H9 (cell line): ENCODE measurements around the gene OR51V1. TPM values are rescaled to one million over a fixed set of nuclear protein-coding genes. Genes with fewer than 3 reads are reported as not detected.

ENCODE experiments used
- DNase-seq: peaks from one replicate; pipeline ENCODE4 v3.0.0-alpha.2; 2017
- H2AFZ ChIP-seq: one replicate; pipeline ENCODE4 v1.6.1; 2013; ENCODE audit warnings: mild to moderate bottlenecking, low read length, control low read depth, moderate library complexity
- H2AK5ac ChIP-seq: 2 replicates; pipeline ENCODE4 v1.6.1; 2013; ENCODE audit warnings: low read length, control low read depth, mixed read lengths; ENCODE audit not compliant: insufficient read length
- H2BK120ac ChIP-seq: one replicate; pipeline ENCODE4 v1.6.1; 2013; ENCODE audit warnings: low read depth, mild to moderate bottlenecking, low read length, control low read depth, inconsistent platforms; ENCODE audit not compliant: poor library complexity, severe bottlenecking
- H2BK12ac ChIP-seq: 2 replicates; pipeline ENCODE4 v1.6.1; 2013; ENCODE audit warnings: low read length, control low read depth, mixed read lengths, low read depth; ENCODE audit not compliant: insufficient read length
- H2BK15ac ChIP-seq: 2 replicates; pipeline ENCODE4 v1.6.1; 2013; ENCODE audit warnings: low read depth, low read length, control low read depth
- H2BK20ac ChIP-seq: one replicate; pipeline ENCODE4 v1.6.1; 2013; ENCODE audit warnings: low read depth, mild to moderate bottlenecking, low read length, control low read depth, inconsistent platforms; ENCODE audit not compliant: poor library complexity, severe bottlenecking
- H2BK5ac ChIP-seq: 2 replicates; pipeline ENCODE4 v1.6.1; 2013; ENCODE audit warnings: low read length, control low read depth, mixed read lengths; ENCODE audit not compliant: insufficient read length
- H3K14ac ChIP-seq: 2 replicates; pipeline ENCODE4 v1.6.1; 2013; ENCODE audit warnings: low read length, control low read depth; ENCODE audit not compliant: insufficient read depth
- H3K18ac ChIP-seq: 2 replicates; pipeline ENCODE4 v1.6.1; 2013; ENCODE audit warnings: low read depth, mild to moderate bottlenecking, mixed read lengths, low read length, control low read depth; ENCODE audit not compliant: insufficient read length
- H3K23ac ChIP-seq: 2 replicates; pipeline ENCODE4 v1.6.1; 2013; ENCODE audit warnings: low read length, control low read depth, mixed read lengths, low read depth; ENCODE audit not compliant: insufficient read length
- H3K23me2 ChIP-seq: 2 replicates; pipeline ENCODE4 v1.6.1; 2013; ENCODE audit warnings: low read depth, mild to moderate bottlenecking, mixed read lengths, low read length, control low read depth; ENCODE audit not compliant: insufficient read length, poor library complexity, severe bottlenecking
- H3K27ac ChIP-seq: 2 replicates; pipeline ENCODE4 v1.5.1; 2013; ENCODE audit warnings: low read length, control low read depth, mixed read lengths, low read depth; ENCODE audit not compliant: insufficient read length
- H3K27me3 ChIP-seq: 2 replicates; pipeline ENCODE4 v1.6.1; 2013; ENCODE audit warnings: low read length, control low read depth, inconsistent platforms; ENCODE audit not compliant: insufficient read depth
- H3K4ac ChIP-seq: 2 replicates; pipeline ENCODE4 v1.6.1; 2013; ENCODE audit warnings: low read depth, mild to moderate bottlenecking, control low read depth, inconsistent platforms, low read length, moderate library complexity
- H3K4me1 ChIP-seq: 2 replicates; pipeline ENCODE4 v1.6.1; 2013; ENCODE audit warnings: low read length, control low read depth, inconsistent platforms; ENCODE audit not compliant: insufficient read depth
- H3K4me2 ChIP-seq: 2 replicates; pipeline ENCODE4 v1.6.1; 2013; ENCODE audit warnings: low read length, control low read depth, mixed read lengths; ENCODE audit not compliant: insufficient read length, insufficient read depth
- H3K56ac ChIP-seq: 2 replicates; pipeline ENCODE4 v1.6.1; 2013; ENCODE audit warnings: low read depth, mild to moderate bottlenecking, mixed read lengths, low read length, control low read depth; ENCODE audit not compliant: insufficient read length
- H3K79me1 ChIP-seq: 2 replicates; pipeline ENCODE4 v1.6.1; 2013; ENCODE audit warnings: low read depth, mild to moderate bottlenecking, moderate library complexity, low read length, control low read depth, inconsistent platforms; ENCODE audit not compliant: insufficient read depth, poor library complexity, severe bottlenecking
- H3K79me2 ChIP-seq: 2 replicates; pipeline ENCODE4 v1.6.1; 2013; ENCODE audit warnings: low read length, control low read depth, inconsistent platforms; ENCODE audit not compliant: insufficient read depth
- H3K9ac ChIP-seq: 2 replicates; pipeline ENCODE4 v1.6.1; 2013; ENCODE audit warnings: low read length, control low read depth, mixed read lengths; ENCODE audit not compliant: insufficient read length; ENCODE audit errors: extremely low read depth
- H3K9me3 ChIP-seq: one replicate; pipeline ENCODE4 v1.6.1; 2013; ENCODE audit warnings: low read depth, low read length, inconsistent platforms; ENCODE audit not compliant: control insufficient read depth
- H3T11ph ChIP-seq: one replicate; pipeline ENCODE4 v1.6.1; 2013; ENCODE audit warnings: mild to moderate bottlenecking, low read length, control low read depth, inconsistent platforms
- H4K20me1 ChIP-seq: one replicate; pipeline ENCODE4 v1.6.1; 2013; ENCODE audit not compliant: control insufficient read depth, insufficient read length, insufficient read depth
- H4K5ac ChIP-seq: 2 replicates; pipeline ENCODE4 v1.6.1; 2013; ENCODE audit warnings: low read depth, mild to moderate bottlenecking, mixed read lengths, low read length, control low read depth; ENCODE audit not compliant: insufficient read length
- H4K8ac ChIP-seq: replicated peaks from 2 replicates; pipeline ENCODE4 v1.6.1; 2013; ENCODE audit warnings: low read length, control low read depth, mixed read lengths, low read depth; ENCODE audit not compliant: insufficient read length
- H4K91ac ChIP-seq: 2 replicates; pipeline ENCODE4 v1.6.1; 2013; ENCODE audit warnings: low read depth, mild to moderate bottlenecking, moderate library complexity, mixed read lengths, low read length, control low read depth; ENCODE audit not compliant: insufficient read length
- H3K27ac Mint-ChIP-seq, 3 experiments: 2 replicates in 2 of 3; 3 replicates in 1 of 3; pipeline ENCODE4 v1.8.0; 2020 to 2021; ENCODE audit warnings: mixed read lengths in 3 of 3, mild to moderate bottlenecking in 1 of 3, moderate library complexity in 1 of 3
- H3K27me3 Mint-ChIP-seq: 2 replicates; pipeline ENCODE4 v1.8.0; 2021; ENCODE audit warnings: low read depth, mild to moderate bottlenecking, moderate library complexity, mixed read lengths
- H3K36me3 Mint-ChIP-seq, 3 experiments: 2 replicates in 2 of 3; 3 replicates in 1 of 3; pipeline ENCODE4 v1.8.0; 2020 to 2021; ENCODE audit warnings: low read depth in 3 of 3, mixed read lengths in 3 of 3; ENCODE audit not compliant: insufficient read depth in 1 of 3
- H3K4me1 Mint-ChIP-seq, 2 experiments: 2 replicates each; pipeline ENCODE4 v1.8.0; 2020; ENCODE audit warnings: mixed read lengths in 2 of 2
- H3K4me3 Mint-ChIP-seq, 2 experiments: 2 replicates in 1 of 2; 3 replicates in 1 of 2; pipeline ENCODE4 v1.8.0; 2020 to 2021; ENCODE audit warnings: mild to moderate bottlenecking in 2 of 2, mixed read lengths in 2 of 2, moderate library complexity in 1 of 2
- H3K9me3 Mint-ChIP-seq, 2 experiments: 2 replicates in 1 of 2; 3 replicates in 1 of 2; pipeline ENCODE4 v1.8.0; 2020; ENCODE audit warnings: mild to moderate bottlenecking in 2 of 2, mixed read lengths in 2 of 2, moderate library complexity in 1 of 2
- CTCF ChIP-seq: fragments of 200-600 bp; sonication (generic); conservative IDR thresholded peaks from 3 replicates; pipeline ENCODE4 v1.8.0; 2021; ENCODE audit warnings: antibody characterized with exemption, mild to moderate bottlenecking
- WGBS: extraction: QIAGEN DNeasy Blood & Tissue Kit; methylation state at CpG from one replicate; pipeline ENCODE4 v1.1.7; 2013; ENCODE audit warnings: missing lambda C conversion rate, low lambda C conversion rate, mixed read lengths; ENCODE audit not compliant: insufficient read length; ENCODE audit errors: extremely low coverage; 5-methylcytosine and 5-hydroxymethylcytosine counted together
- total RNA-seq: library from RNA; stranded (reverse); gene quantifications from 2 replicates; pipeline ENCODE4 v1.2.1, GENCODE V29; 2021

OR51V1 gene
- total RNA-seq, 1 experiment from 2014 or later = not detected

DNA sequence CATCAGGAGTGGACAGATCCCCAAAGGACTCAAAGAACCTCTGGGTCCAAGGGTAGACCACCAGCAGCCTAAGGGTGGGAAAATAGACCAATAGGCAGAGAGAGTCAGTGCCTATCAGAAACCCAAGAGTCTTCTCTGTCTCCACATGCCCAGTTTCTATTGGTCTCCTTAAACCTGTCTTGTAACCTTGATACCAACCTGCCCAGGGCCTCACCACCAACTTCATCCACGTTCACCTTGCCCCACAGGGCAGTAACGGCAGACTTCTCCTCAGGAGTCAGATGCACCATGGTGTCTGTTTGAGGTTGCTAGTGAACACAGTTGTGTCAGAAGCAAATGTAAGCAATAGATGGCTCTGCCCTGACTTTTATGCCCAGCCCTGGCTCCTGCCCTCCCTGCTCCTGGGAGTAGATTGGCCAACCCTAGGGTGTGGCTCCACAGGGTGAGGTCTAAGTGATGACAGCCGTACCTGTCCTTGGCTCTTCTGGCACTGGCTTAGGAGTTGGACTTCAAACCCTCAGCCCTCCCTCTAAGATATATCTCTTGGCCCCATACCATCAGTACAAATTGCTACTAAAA, 26.3 kb upstream of the OR51V1 start, which contains the start of gene HBB:
Gene HBB, minus strand, starts transcription at position 340 of the 579 bp plus-strand sequence. Its CDS starts 50 bp downstream, at position 290.
- H3K27me3 Mint-ChIP-seq = no peaks in the 10 kb centered on the region
- DNase-seq = no peak

More for the DNA sequence above, 26.3 kb upstream of the OR51V1 start, which contains the start of gene HBB:
- Histone ChIP-seq H2BK120ac (no peak within 1 kb of the TSS), H3K23me2 (no peaks in the 10 kb centered on the region), H3K4me1 (no peaks in the 10 kb centered on the region), H2AFZ (no peak within 1 kb of the TSS), H3K4me2 (no peak within 1 kb of the TSS), H3K23ac (no peak within 1 kb of the TSS), H3K9me3 (no peaks in the 10 kb centered on the region), H4K8ac (no peak within 1 kb of the TSS), H4K5ac (no peak within 1 kb of the TSS), H3K27me3 (no peaks in the 10 kb centered on the region), H2BK5ac (no peak within 1 kb of the TSS), H3K27ac (no peak within 1 kb of the TSS), H4K91ac (no peak within 1 kb of the TSS), H3K18ac (no peak within 1 kb of the TSS), H3K56ac (no peak within 1 kb of the TSS), H4K20me1 (no peaks in the 10 kb centered on the region), H3K79me2 (no peaks in the 10 kb centered on the region), H3K9ac (no peak within 1 kb of the TSS), H3K4ac (no peak within 1 kb of the TSS), H2BK12ac (no peak within 1 kb of the TSS), H3K79me1 (no peaks in the 10 kb centered on the region), H3T11ph (no peak within 1 kb of the TSS), H2AK5ac (no peak within 1 kb of the TSS), H2BK20ac (no peak within 1 kb of the TSS), H2BK15ac (no peak within 1 kb of the TSS), H3K14ac (no peak within 1 kb of the TSS)
- Mint-ChIP-seq H3K9me3 (peaks cover 7% of the 10 kb centered on the region in 2 experiments), H3K36me3 (peaks cover 3 to 6% (median 3%) of the 10 kb centered on the region in 3 experiments; a peak in 5 of 7 replicates), H3K4me1 (no peaks in the 10 kb centered on the region), H3K4me3 (no peak within 1 kb of the TSS), H3K27ac (no peak within 1 kb of the TSS; a peak in 1 of 7 replicates)
- TF ChIP-seq CTCF = no peak
- no CpG with 5 or more reads among the region's 3 CpGs for WGBS
